HT-29 (cell line): ENCODE measurements around the gene BRD3. TPM values are rescaled to one million over a fixed set of nuclear protein-coding genes. Genes with fewer than 3 reads are reported as not detected.

Experiments used
- total RNA-seq: library from RNA; depleted of rRNA; stranded (reverse); fragments of >200 nt; shearing (Covaris generic); gene quantifications from 2 replicates; pipeline ENCODE4 v1.2.3, GENCODE V29; 2014; rRNA removed

BRD3 gene
- total RNA-seq, 1 experiment from 2014 or later: 21.8 TPM

Other genes with a start within 250 kb of the BRD3 start
- 19.6 and 20.3 TPM in 2 replicates for gene VAV2, start 75.7 kb downstream of the BRD3 start, total RNA-seq
- gene BRD3OS, start 42.5 kb downstream of the BRD3 start, total RNA-seq: 14.2 and 21.0 TPM in 2 replicates
- gene WDR5, start 68.1 kb upstream of the BRD3 start, total RNA-seq: 37.3 and 42.5 TPM in 2 replicates
- gene RNU6ATAC, start 96.5 kb upstream of the BRD3 start, total RNA-seq: not detected in 2 replicates